H9 (cell line): ENCODE results near the gene PAX9. TPM values are rescaled to one million over a fixed set of nuclear protein-coding genes. Genes with fewer than 3 reads are reported as not detected.
A peak's percentile ranks its signal among the peaks of the same experiment; 100 is the strongest.

Source experiments
- DNase-seq: peaks from one replicate; pipeline ENCODE4 v3.0.0-alpha.2; 2017
- H2AFZ ChIP-seq: one replicate; pipeline ENCODE4 v1.6.1; 2013; ENCODE audit warnings: mild to moderate bottlenecking, low read length, control low read depth, moderate library complexity
- H2AK5ac ChIP-seq: 2 replicates; pipeline ENCODE4 v1.6.1; 2013; ENCODE audit warnings: low read length, control low read depth, mixed read lengths; ENCODE audit not compliant: insufficient read length
- H2BK120ac ChIP-seq: one replicate; pipeline ENCODE4 v1.6.1; 2013; ENCODE audit warnings: low read depth, mild to moderate bottlenecking, low read length, control low read depth, inconsistent platforms; ENCODE audit not compliant: poor library complexity, severe bottlenecking
- H2BK12ac ChIP-seq: 2 replicates; pipeline ENCODE4 v1.6.1; 2013; ENCODE audit warnings: low read length, control low read depth, mixed read lengths, low read depth; ENCODE audit not compliant: insufficient read length
- H2BK15ac ChIP-seq: 2 replicates; pipeline ENCODE4 v1.6.1; 2013; ENCODE audit warnings: low read depth, low read length, control low read depth
- H2BK20ac ChIP-seq: one replicate; pipeline ENCODE4 v1.6.1; 2013; ENCODE audit warnings: low read depth, mild to moderate bottlenecking, low read length, control low read depth, inconsistent platforms; ENCODE audit not compliant: poor library complexity, severe bottlenecking
- H2BK5ac ChIP-seq: 2 replicates; pipeline ENCODE4 v1.6.1; 2013; ENCODE audit warnings: low read length, control low read depth, mixed read lengths; ENCODE audit not compliant: insufficient read length
- H3K14ac ChIP-seq: 2 replicates; pipeline ENCODE4 v1.6.1; 2013; ENCODE audit warnings: low read length, control low read depth; ENCODE audit not compliant: insufficient read depth
- H3K18ac ChIP-seq: 2 replicates; pipeline ENCODE4 v1.6.1; 2013; ENCODE audit warnings: low read depth, mild to moderate bottlenecking, mixed read lengths, low read length, control low read depth; ENCODE audit not compliant: insufficient read length
- H3K23ac ChIP-seq: 2 replicates; pipeline ENCODE4 v1.6.1; 2013; ENCODE audit warnings: low read length, control low read depth, mixed read lengths, low read depth; ENCODE audit not compliant: insufficient read length
- H3K23me2 ChIP-seq: 2 replicates; pipeline ENCODE4 v1.6.1; 2013; ENCODE audit warnings: low read depth, mild to moderate bottlenecking, mixed read lengths, low read length, control low read depth; ENCODE audit not compliant: insufficient read length, poor library complexity, severe bottlenecking
- H3K27ac ChIP-seq: 2 replicates; pipeline ENCODE4 v1.5.1; 2013; ENCODE audit warnings: low read length, control low read depth, mixed read lengths, low read depth; ENCODE audit not compliant: insufficient read length
- H3K27me3 ChIP-seq: 2 replicates; pipeline ENCODE4 v1.6.1; 2013; ENCODE audit warnings: low read length, control low read depth, inconsistent platforms; ENCODE audit not compliant: insufficient read depth
- H3K4ac ChIP-seq: 2 replicates; pipeline ENCODE4 v1.6.1; 2013; ENCODE audit warnings: low read depth, mild to moderate bottlenecking, control low read depth, inconsistent platforms, low read length, moderate library complexity
- H3K4me1 ChIP-seq: 2 replicates; pipeline ENCODE4 v1.6.1; 2013; ENCODE audit warnings: low read length, control low read depth, inconsistent platforms; ENCODE audit not compliant: insufficient read depth
- H3K4me2 ChIP-seq: 2 replicates; pipeline ENCODE4 v1.6.1; 2013; ENCODE audit warnings: low read length, control low read depth, mixed read lengths; ENCODE audit not compliant: insufficient read length, insufficient read depth
- H3K56ac ChIP-seq: 2 replicates; pipeline ENCODE4 v1.6.1; 2013; ENCODE audit warnings: low read depth, mild to moderate bottlenecking, mixed read lengths, low read length, control low read depth; ENCODE audit not compliant: insufficient read length
- H3K79me1 ChIP-seq: 2 replicates; pipeline ENCODE4 v1.6.1; 2013; ENCODE audit warnings: low read depth, mild to moderate bottlenecking, moderate library complexity, low read length, control low read depth, inconsistent platforms; ENCODE audit not compliant: insufficient read depth, poor library complexity, severe bottlenecking
- H3K79me2 ChIP-seq: 2 replicates; pipeline ENCODE4 v1.6.1; 2013; ENCODE audit warnings: low read length, control low read depth, inconsistent platforms; ENCODE audit not compliant: insufficient read depth
- H3K9ac ChIP-seq: 2 replicates; pipeline ENCODE4 v1.6.1; 2013; ENCODE audit warnings: low read length, control low read depth, mixed read lengths; ENCODE audit not compliant: insufficient read length; ENCODE audit errors: extremely low read depth
- H3K9me3 ChIP-seq: one replicate; pipeline ENCODE4 v1.6.1; 2013; ENCODE audit warnings: low read depth, low read length, inconsistent platforms; ENCODE audit not compliant: control insufficient read depth
- H3T11ph ChIP-seq: one replicate; pipeline ENCODE4 v1.6.1; 2013; ENCODE audit warnings: mild to moderate bottlenecking, low read length, control low read depth, inconsistent platforms
- H4K20me1 ChIP-seq: one replicate; pipeline ENCODE4 v1.6.1; 2013; ENCODE audit not compliant: control insufficient read depth, insufficient read length, insufficient read depth
- H4K5ac ChIP-seq: 2 replicates; pipeline ENCODE4 v1.6.1; 2013; ENCODE audit warnings: low read depth, mild to moderate bottlenecking, mixed read lengths, low read length, control low read depth; ENCODE audit not compliant: insufficient read length
- H4K8ac ChIP-seq: replicated peaks from 2 replicates; pipeline ENCODE4 v1.6.1; 2013; ENCODE audit warnings: low read length, control low read depth, mixed read lengths, low read depth; ENCODE audit not compliant: insufficient read length
- H4K91ac ChIP-seq: 2 replicates; pipeline ENCODE4 v1.6.1; 2013; ENCODE audit warnings: low read depth, mild to moderate bottlenecking, moderate library complexity, mixed read lengths, low read length, control low read depth; ENCODE audit not compliant: insufficient read length
- H3K27ac Mint-ChIP-seq, 3 experiments: 2 replicates in 2 of 3; 3 replicates in 1 of 3; pipeline ENCODE4 v1.8.0; 2020 to 2021; ENCODE audit warnings: mixed read lengths in 3 of 3, mild to moderate bottlenecking in 1 of 3, moderate library complexity in 1 of 3
- H3K27me3 Mint-ChIP-seq: 2 replicates; pipeline ENCODE4 v1.8.0; 2021; ENCODE audit warnings: low read depth, mild to moderate bottlenecking, moderate library complexity, mixed read lengths
- H3K36me3 Mint-ChIP-seq, 3 experiments: 2 replicates in 2 of 3; 3 replicates in 1 of 3; pipeline ENCODE4 v1.8.0; 2020 to 2021; ENCODE audit warnings: low read depth in 3 of 3, mixed read lengths in 3 of 3; ENCODE audit not compliant: insufficient read depth in 1 of 3
- H3K4me1 Mint-ChIP-seq, 2 experiments: 2 replicates each; pipeline ENCODE4 v1.8.0; 2020; ENCODE audit warnings: mixed read lengths in 2 of 2
- H3K4me3 Mint-ChIP-seq, 2 experiments: 2 replicates in 1 of 2; 3 replicates in 1 of 2; pipeline ENCODE4 v1.8.0; 2020 to 2021; ENCODE audit warnings: mild to moderate bottlenecking in 2 of 2, mixed read lengths in 2 of 2, moderate library complexity in 1 of 2
- H3K9me3 Mint-ChIP-seq, 2 experiments: 2 replicates in 1 of 2; 3 replicates in 1 of 2; pipeline ENCODE4 v1.8.0; 2020; ENCODE audit warnings: mild to moderate bottlenecking in 2 of 2, mixed read lengths in 2 of 2, moderate library complexity in 1 of 2
- CTCF ChIP-seq: fragments of 200-600 bp; sonication (generic); conservative IDR thresholded peaks from 3 replicates; pipeline ENCODE4 v1.8.0; 2021; ENCODE audit warnings: antibody characterized with exemption, mild to moderate bottlenecking
- WGBS: extraction: QIAGEN DNeasy Blood & Tissue Kit; methylation state at CpG from one replicate; pipeline ENCODE4 v1.1.7; 2013; ENCODE audit warnings: missing lambda C conversion rate, low lambda C conversion rate, mixed read lengths; ENCODE audit not compliant: insufficient read length; ENCODE audit errors: extremely low coverage; 5-methylcytosine and 5-hydroxymethylcytosine counted together
- total RNA-seq: library from RNA; stranded (reverse); gene quantifications from 2 replicates; pipeline ENCODE4 v1.2.1, GENCODE V29; 2021

The PAX9 gene
- total RNA-seq, 1 experiment from 2014 or later, result not detected

GRCh38 chr14:36647417-36647823, 14.2 kb upstream of the PAX9 start:
- Histone ChIP-seq H2BK120ac (no peak overlapping the region), H3K23ac (no peak overlapping the region), H3K79me1 (no peaks in the 10 kb centered on the region), H3K27me3 (peaks cover 74% of the 10 kb centered on the region), H3K4me2 (peak overlapping the region; percentile 85), H3K23me2 (peaks cover 14% of the 10 kb centered on the region), H3K4me1 (no peaks in the 10 kb centered on the region), H3K9me3 (no peaks in the 10 kb centered on the region), H2AK5ac (no peak overlapping the region), H2BK5ac (no peak overlapping the region), H3K4ac (no peak overlapping the region), H4K20me1 (no peaks in the 10 kb centered on the region), H4K91ac (no peak overlapping the region), H4K8ac (no peak overlapping the region), H3K27ac (no peak overlapping the region), H3T11ph (no peak overlapping the region), H3K9ac (no peak overlapping the region), H2BK20ac (no peak overlapping the region), H3K56ac (no peak overlapping the region), H2AFZ (no peak overlapping the region), H4K5ac (no peak overlapping the region), H2BK15ac (no peak overlapping the region), H3K18ac (no peak overlapping the region), H3K14ac (no peak overlapping the region), H3K79me2 (no peaks in the 10 kb centered on the region), H2BK12ac (no peak overlapping the region)
- Mint-ChIP-seq H3K27ac (no peak overlapping the region), H3K36me3 (no peaks in the 10 kb centered on the region; a peak in 1 of 7 replicates), H3K27me3 (peaks cover 98% of the 10 kb centered on the region), H3K9me3 (no peaks in the 10 kb centered on the region), H3K4me3 (peak overlapping the region; percentile 64 to 85), H3K4me1 (peaks cover 9 to 11% of the 10 kb centered on the region in 2 experiments)
- peak; percentile 30 for DNase-seq
- no peak for TF ChIP-seq CTCF
- WGBS, result no CpG with 5 or more reads among the region's 34 CpGs
